ENCODE measurements around the gene SPAG5.

Gene SPAG5

DNA sequence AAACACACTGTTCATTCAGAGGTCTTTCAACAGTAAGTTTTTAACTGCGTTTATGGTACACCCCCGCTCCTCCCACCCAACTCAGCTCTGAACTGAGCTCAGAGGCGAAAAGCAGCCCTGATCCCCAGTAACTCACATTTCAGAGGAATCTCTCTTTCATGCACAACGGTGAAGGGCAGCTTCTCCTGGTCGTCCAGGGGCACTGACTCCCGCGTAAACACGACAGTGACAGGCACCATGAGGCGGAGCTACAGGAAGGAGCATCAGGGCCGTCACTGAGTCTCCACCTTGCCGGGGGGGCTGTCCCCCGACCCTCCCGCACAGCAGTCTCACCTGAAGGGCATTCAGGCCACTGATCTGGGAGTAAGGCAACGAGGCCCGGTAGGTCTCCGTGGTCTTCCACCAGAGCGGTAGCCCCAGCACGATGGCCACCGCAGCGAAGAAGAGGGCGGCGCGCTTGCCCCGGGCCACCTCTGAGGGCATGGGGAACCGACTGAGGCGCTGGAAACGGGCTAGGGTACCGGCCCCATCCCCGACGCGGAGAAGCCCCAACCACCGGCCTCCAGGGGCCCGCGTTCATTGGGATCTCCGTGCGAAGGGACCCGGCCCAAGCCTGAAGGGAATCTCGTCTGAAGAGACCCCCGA, 28.0 kb downstream of the SPAG5 start:
- peaks cover 63% of the 10 kb centered on the region for H3K4me1 Mint-ChIP-seq

DNA sequence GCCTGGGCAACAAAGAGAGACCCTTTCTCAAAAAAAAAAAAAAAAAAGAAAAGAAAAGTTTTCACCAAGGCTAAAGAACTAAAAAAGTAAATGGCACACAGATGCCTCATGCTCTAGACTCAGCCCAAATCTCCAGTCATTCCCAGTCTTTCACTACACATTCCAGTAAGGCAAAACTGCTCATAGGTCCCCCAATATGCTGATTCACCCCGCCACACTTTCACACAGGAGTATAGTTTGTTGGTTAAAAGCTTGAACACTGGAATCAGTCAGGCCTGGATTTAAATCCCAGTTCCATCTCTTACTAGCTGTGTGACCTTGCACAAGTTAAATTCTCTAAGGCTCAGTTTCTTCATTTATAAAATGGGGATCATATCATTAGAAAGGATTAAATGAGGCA, 29.4 kb downstream of the SPAG5 start:
- Mint-ChIP-seq H3K4me3 (peak overlapping the region; percentile 95), H3K4me1 (peaks cover 53% of the 10 kb centered on the region), H3K9me3 (no peaks in the 10 kb centered on the region), H3K36me3 (peaks cover 79% of the 10 kb centered on the region), H3K27ac (no peak overlapping the region)
- ATAC-seq (no peak), DNase-seq (ENCODE audit: low spot score in 2 of 2) (no peak)

More for the DNA sequence above, 28.0 kb downstream of the SPAG5 start:
- Mint-ChIP-seq H3K4me3 (peak overlapping the region; percentile 95), H3K36me3 (peaks cover 81% of the 10 kb centered on the region), H3K27ac (peak overlapping the region; percentile 94), H3K9me3 (no peaks in the 10 kb centered on the region)
- ATAC-seq (peak; percentile 67), DNase-seq (ENCODE audit: low spot score in 2 of 2) (peak; percentile 31 to 77)

DNA sequence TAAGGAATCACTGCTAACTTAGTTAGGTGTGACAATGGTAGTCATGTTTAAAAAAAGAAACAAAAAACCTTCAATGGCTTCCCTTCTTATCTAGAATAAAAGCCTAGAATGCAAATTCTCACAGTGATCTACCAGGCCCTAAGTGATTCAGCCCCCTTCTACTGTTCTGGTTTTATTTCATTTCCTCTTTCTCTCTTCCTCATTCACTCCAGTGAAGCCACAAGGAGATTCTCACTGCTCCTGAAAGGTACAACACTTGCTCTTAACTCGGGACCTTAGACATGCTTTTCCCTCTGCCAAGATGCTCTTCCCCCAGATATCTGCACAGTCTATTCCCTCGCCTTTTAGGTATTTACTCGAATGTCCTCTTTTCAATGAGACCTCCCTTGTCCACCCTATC, 31.2 kb downstream of the SPAG5 start:
- Mint-ChIP-seq H3K27ac (peak overlapping the region; percentile 13), H3K4me3 (no peak overlapping the region), H3K4me1 (peaks cover 41% of the 10 kb centered on the region), H3K36me3 (peaks cover 81% of the 10 kb centered on the region), H3K9me3 (no peaks in the 10 kb centered on the region)
- DNase-seq (ENCODE audit: low spot score in 2 of 2) (no peak), ATAC-seq (no peak)

DNA sequence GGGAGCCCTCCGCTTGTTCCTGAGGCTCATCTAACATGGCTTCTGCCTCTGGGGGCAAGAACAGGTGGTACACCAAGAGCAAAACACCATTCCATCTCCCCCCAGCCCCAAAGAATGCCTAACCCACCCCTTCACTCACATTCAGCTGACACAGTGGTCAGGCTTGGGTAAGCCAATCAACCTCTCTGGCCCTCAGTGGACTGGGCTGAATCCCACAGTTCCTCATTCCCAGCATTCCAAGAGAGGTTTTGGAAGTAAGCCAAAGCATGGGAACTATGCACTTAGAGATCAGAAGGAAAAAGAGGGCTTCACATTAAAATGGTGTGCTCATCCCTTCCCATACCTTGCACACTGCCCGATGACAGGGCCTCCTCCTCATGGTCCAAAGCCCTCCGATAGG, 35.4 kb downstream of the SPAG5 start:
- ATAC-seq (no peak), DNase-seq (ENCODE audit: low spot score in 2 of 2) (no peak)
- no peak overlapping the region for H3K4me3 Mint-ChIP-seq
- no peak overlapping the region for H3K27ac Mint-ChIP-seq
- H3K9me3 Mint-ChIP-seq: no peaks in the 10 kb centered on the region
- H3K36me3 Mint-ChIP-seq: peaks cover 98% of the 10 kb centered on the region
- H3K4me1 Mint-ChIP-seq: peaks cover 15% of the 10 kb centered on the region

DNA sequence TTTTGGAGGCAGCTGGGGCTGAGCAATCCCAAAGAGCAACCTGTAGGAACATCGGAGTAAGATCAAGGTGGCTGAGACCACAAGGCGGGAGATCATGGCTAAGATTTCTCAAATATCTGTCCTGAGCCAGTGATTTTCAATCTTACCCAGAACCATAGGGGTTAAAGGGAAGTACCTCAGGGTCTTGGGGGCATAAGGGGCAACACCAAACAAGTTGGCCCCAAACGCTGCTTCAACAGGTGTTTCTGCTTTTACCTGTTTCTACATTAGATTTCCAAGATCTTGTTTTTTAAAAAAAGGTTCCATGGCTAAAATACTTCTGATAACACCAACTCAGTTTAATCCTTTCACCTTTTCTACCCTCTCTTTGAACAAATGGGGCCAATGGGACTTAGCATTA, 43.8 kb downstream of the SPAG5 start:
- DNase-seq (ENCODE audit: low spot score in 2 of 2) (no peak), ATAC-seq (no peak)
- peaks cover 44% of the 10 kb centered on the region for H3K4me1 Mint-ChIP-seq
- H3K27ac Mint-ChIP-seq: no peak overlapping the region
- peaks cover 76% of the 10 kb centered on the region for H3K36me3 Mint-ChIP-seq
- H3K9me3 Mint-ChIP-seq: no peaks in the 10 kb centered on the region
- H3K4me3 Mint-ChIP-seq: no peak overlapping the region

DNA sequence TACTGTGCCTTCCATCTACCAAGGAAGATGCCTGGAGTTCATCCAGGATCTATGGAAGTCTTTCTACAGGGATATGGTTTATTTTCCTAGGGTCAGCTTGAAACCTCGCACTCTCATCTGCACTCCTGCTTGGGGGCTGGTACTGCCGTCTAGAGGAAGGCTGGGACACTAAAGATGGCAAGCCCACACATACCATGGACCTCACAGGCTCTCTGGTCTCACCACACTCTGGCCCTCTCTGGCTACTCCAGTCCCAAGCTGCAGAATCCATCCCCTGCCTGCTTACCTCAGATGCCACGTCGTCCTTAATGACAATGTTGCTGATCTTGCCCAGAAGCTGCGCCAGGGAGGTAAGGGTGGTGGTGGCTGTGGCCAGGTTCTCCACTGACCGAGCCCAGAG, 44.3 kb downstream of the SPAG5 start:
- Mint-ChIP-seq H3K36me3 (peaks cover 71% of the 10 kb centered on the region), H3K4me3 (no peak overlapping the region), H3K9me3 (no peaks in the 10 kb centered on the region), H3K27ac (no peak overlapping the region), H3K4me1 (peaks cover 49% of the 10 kb centered on the region)
- DNase-seq (ENCODE audit: low spot score in 2 of 2) (no peak), ATAC-seq (no peak)

DNA sequence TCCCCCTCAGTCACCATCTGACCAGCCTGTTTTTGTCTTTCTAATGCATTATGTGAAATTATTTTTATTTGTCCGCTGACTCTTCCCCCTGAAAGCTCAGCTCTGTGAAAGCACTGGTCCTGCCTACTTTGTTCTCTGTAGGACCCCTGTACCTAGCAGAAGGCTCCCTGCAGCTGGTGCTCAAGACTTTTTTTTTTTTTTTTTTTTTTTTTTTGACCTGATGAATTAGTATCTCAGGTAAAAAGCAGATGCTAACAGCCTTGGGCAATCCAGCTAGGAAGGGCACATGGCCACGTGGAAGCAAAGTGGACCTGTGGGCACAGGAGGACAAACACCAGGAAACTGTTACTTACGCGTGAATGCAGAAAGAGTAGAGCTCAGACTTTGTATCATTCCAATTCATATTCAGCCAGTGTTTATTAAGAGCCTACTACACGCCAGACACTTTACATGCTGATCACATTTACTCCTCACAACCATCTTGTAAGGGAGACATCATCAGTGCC, 45.8 kb downstream of the SPAG5 start:
- H3K36me3 Mint-ChIP-seq: peaks cover 66% of the 10 kb centered on the region
- peaks cover 64% of the 10 kb centered on the region for H3K4me1 Mint-ChIP-seq
- ATAC-seq (no peak), DNase-seq (ENCODE audit: low spot score in 2 of 2) (no peak)
- peak overlapping the region; percentile 98 for H3K4me3 Mint-ChIP-seq
- no peaks in the 10 kb centered on the region for H3K9me3 Mint-ChIP-seq
- peak overlapping the region; percentile 63 for H3K27ac Mint-ChIP-seq

DNA sequence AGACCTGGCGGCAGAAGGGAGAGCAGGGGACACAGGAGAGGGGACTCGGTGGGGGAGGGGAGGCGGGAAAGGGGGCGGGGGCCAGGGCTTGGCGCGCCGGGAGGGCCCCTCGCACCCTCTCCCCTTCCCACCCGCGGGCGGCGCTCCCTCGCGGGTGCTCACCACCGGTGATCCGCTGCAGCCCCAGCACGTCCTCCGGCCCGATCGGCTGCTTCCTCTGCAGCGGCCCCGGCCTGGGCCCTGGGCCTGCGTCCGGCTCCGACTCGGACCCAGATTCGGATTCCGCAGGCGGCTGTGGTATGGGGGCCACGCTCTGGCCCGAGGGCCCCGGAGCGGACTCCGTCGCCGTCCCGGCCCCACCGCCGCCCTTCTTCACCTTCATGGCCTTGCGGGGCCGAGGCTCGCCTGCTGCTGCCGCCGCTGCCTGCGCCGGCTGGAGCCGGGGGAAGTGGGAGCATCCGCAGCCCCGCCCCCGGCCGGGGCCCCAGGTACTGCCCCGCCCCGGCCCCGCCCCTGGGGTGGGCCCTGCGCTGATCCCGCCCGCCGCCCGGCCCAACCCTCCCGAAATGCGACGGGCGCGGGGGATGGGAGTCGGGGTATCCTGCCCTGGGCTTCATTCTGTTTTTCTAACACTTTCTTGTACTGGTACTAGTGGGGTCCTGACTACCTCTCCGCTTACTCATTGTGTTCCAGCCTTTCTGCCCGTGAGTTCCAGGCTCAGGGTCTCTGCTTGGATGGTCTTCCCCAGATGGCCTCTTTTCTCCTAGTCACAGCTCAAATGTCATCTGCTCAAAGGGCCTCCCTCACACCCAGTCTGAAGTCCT, 46.4 kb downstream of the SPAG5 start, which contains the start of gene UNC119:
UNC119 (minus strand) TSS at position 449 of the 824 bp plus-strand sequence; CDS start at position 382, 67 bp downstream.
- peaks cover 66% of the 10 kb centered on the region for H3K4me1 Mint-ChIP-seq

DNA sequence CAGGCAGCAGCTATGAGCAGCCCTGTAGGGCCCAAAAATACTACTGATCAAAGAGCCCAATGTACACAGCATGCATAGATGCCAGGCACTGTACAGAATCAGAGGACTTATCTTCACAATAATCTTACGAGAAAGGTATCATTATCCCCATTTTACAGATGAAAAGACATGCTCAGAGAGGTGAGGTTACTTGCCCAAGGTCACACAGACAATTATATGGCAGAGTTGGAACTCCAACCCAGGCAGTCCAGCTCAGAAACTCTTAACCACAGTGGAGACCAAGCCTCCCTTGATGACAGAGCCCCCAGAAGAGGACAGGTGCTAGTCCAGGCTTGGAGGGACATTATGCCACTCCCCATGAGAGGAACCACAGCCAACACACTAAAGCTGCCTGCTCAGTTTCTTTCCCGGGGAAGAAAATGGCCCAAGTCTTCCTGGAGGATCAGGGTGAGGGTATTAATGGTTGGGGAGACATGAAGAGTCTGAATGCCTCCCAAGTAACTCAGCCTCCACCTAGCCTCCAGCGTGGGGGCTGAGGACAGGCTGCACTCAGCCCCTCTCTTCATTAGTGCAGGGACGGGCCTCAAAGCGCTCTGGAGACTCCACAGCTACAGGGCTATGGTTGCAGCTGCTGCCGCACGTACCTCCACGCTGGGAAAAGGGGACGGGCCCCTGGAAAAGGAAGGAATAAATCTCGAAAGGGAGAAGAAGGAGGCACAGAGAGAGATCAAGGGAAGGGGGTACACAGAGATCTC, 47.2 kb downstream of the SPAG5 start:
- H3K4me3 Mint-ChIP-seq: peak overlapping the region; percentile 98
- peaks cover 63% of the 10 kb centered on the region for H3K4me1 Mint-ChIP-seq
- H3K36me3 Mint-ChIP-seq: peaks cover 54% of the 10 kb centered on the region
- no peaks in the 10 kb centered on the region for H3K9me3 Mint-ChIP-seq
- ATAC-seq (no peak), DNase-seq (ENCODE audit: low spot score in 2 of 2) (no peak)
- H3K27ac Mint-ChIP-seq: peak overlapping the region; percentile 86

More for the DNA sequence above, 46.4 kb downstream of the SPAG5 start, which contains the start of gene UNC119:
- peaks cover 62% of the 10 kb centered on the region for H3K36me3 Mint-ChIP-seq
- DNase-seq (ENCODE audit: low spot score in 2 of 2) (peak; percentile 68 to 85), ATAC-seq (peak; percentile 88)
- peak within 1 kb of the TSS; percentile 86 for H3K27ac Mint-ChIP-seq
- no peaks in the 10 kb centered on the region for H3K9me3 Mint-ChIP-seq
- H3K4me3 Mint-ChIP-seq: peak within 1 kb of the TSS; percentile 98

DNA sequence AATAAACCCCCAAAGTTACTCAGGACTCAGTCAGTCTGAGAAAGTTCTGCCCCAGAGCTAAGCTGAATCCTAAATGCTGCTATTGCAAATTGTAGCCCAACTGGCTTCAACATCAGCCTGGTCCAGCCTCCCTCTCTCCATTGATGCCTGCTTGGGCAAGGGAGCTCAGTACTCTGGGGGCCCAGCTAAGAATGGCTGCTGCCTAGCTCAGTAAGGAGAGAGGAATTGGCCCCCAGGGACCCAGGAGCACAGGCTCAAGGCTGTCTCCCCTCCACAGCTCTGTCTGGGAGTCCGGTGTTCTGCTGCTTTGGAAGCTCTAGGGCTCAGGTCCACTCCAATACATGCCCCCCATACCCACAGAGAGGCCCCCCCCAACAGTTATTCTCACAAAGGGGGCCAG, 48.0 kb downstream of the SPAG5 start:
- H3K27ac Mint-ChIP-seq: peak overlapping the region; percentile 86
- ATAC-seq: no peak
- H3K9me3 Mint-ChIP-seq: no peaks in the 10 kb centered on the region
- peaks cover 63% of the 10 kb centered on the region for H3K4me1 Mint-ChIP-seq
- no peak for DNase-seq (ENCODE audit: low spot score in 2 of 2)
- peaks cover 47% of the 10 kb centered on the region for H3K36me3 Mint-ChIP-seq
- H3K4me3 Mint-ChIP-seq: peak overlapping the region; percentile 98

DNA sequence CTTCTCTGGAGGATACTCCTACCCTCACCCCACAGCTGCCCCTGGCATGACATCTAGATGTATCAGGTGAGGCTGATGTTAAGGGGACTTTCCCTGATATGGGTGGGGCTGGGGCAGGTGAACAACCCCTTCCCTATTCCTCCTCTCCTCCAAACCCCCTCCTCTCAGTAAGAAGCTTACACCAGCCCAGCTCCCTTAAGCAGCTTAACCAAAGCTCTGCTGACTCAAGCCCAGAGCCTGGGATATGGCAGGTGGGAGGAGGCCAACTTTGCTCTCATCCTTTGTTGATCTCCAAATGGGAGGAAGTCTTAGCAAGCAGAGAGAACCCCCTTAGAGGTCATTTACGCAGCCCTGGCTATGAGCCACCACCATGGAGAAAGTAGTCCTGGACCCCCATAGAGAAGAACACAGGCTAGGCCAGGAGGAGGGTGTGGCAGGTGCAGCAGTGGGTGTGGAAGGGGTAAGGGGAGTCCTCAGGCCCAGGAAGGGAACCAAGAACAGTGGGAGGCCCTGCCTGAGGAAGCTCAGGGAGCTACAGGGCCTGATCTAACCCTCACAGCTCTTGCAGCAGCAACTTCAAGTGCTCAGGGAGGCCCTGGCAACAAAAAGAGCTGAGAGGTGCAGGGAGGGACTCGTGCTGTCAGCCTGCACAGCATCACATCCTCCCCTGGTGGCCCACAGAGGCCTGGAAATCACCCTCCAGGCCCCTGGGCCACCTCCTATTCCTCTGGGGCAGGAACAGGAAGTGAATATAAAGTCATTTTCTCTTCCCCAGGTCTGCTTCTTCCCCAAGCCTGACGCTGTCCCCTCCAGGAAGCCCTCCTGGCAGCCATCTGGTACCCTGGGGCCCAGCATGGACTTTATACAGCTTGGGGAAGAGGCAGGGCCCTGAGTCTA, 49.3 kb downstream of the SPAG5 start:
- Mint-ChIP-seq H3K4me3 (peak overlapping the region; percentile 98), H3K36me3 (peaks cover 40% of the 10 kb centered on the region), H3K4me1 (peaks cover 63% of the 10 kb centered on the region), H3K9me3 (no peaks in the 10 kb centered on the region), H3K27ac (peak overlapping the region; percentile 86)
- ATAC-seq: peak; percentile 76
- peak; percentile 30 to 75 for DNase-seq (ENCODE audit: low spot score in 2 of 2)

DNA sequence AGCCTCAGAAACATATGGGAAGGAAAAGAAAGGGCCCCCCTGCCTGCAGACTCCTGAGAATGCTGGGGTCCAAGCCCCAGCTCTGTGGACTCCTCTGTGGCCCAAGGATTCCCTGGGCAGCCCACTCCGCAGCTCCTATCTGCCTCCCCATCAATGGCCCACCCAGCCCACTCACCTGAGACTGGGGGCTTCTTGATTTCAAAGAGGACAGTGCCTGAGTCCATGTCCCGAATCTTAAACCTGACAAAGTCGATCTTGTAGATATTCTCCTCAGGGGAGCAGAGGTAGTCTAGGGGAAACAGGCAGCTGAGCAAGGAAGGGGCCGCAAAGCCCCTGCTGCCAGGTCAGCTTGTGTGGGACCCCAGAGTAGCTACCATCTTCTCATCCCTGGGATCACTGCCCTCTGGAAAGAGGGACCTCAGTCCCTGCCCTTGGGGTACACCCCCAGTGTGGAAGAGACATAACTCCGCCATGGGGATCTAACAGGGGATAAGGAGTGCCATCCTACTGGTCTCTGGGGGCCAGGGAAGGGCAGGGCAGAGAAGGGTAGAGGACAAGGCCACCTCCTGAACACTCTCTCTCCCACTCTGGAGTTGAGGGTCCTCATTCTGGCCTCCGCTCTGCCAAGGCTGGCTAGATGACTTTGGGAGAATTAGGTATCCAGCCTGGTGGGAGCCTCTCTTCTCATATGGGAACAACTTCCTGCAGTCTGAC, 50.3 kb downstream of the SPAG5 start:
- Mint-ChIP-seq H3K4me1 (peaks cover 60% of the 10 kb centered on the region), H3K9me3 (no peaks in the 10 kb centered on the region), H3K36me3 (peaks cover 31% of the 10 kb centered on the region), H3K27ac (peak overlapping the region; percentile 86), H3K4me3 (peak overlapping the region; percentile 98)
- ATAC-seq: no peak
- no peak for DNase-seq (ENCODE audit: low spot score in 2 of 2)

DNA sequence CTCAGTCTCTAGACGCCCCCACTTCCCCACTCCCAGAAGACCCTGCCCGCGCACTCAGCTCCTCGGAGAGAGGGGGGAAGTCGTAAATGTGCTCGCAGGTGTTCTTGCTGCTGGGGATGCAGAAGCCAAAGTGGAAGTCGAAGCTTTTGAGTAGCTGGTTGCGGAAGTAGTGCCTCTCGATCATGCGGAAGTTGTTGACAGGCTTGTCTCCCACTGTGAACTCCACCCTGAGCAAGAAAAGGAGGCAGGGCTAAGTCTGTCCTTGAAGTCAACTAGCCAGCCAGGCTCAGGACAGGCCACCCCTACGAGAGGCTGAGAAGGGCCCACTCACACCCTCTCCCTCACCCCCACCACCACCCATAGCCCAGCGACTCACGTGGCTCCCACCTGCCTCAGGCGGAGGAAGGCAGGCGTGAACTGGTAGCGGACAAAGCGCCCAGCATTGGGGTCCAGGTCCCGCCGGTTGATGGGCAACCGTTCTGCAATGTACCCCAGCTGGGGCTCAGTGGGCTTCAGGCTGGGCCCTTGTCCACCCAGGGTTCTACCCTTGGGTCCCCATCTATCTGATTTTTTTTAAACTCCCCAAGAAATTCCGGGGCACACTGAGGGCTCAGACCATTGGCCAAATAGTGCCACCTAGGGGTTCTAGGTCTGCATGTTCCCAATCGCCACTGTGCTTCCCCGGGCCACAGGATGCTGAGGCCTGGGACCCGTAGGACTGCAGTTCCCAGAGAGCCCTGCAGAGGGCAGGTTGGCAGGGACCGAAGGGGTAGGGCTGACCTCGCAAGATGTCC, 51.0 kb downstream of the SPAG5 start:
- peak; percentile 51 for ATAC-seq
- Mint-ChIP-seq H3K4me1 (peaks cover 53% of the 10 kb centered on the region), H3K27ac (peak overlapping the region; percentile 86), H3K36me3 (peaks cover 23% of the 10 kb centered on the region), H3K4me3 (peak overlapping the region; percentile 98), H3K9me3 (no peaks in the 10 kb centered on the region)
- peak; percentile 65 to 89 for DNase-seq (ENCODE audit: low spot score in 2 of 2)
